GM18526 (cell line): ENCODE measurements around the gene NOXO1.

ENCODE experiments used
- POLR2A ChIP-seq: IDR thresholded peaks from 3 replicates; pipeline ENCODE4 v1.6.1; 2011; ENCODE audit not compliant: insufficient read length; ENCODE audit errors: extremely low read depth

NOXO1 gene

GRCh38 chr16:1979271-1980029 lies 1.8 kb downstream of the NOXO1 start:
- TF ChIP-seq POLR2A: no peak

DNA sequence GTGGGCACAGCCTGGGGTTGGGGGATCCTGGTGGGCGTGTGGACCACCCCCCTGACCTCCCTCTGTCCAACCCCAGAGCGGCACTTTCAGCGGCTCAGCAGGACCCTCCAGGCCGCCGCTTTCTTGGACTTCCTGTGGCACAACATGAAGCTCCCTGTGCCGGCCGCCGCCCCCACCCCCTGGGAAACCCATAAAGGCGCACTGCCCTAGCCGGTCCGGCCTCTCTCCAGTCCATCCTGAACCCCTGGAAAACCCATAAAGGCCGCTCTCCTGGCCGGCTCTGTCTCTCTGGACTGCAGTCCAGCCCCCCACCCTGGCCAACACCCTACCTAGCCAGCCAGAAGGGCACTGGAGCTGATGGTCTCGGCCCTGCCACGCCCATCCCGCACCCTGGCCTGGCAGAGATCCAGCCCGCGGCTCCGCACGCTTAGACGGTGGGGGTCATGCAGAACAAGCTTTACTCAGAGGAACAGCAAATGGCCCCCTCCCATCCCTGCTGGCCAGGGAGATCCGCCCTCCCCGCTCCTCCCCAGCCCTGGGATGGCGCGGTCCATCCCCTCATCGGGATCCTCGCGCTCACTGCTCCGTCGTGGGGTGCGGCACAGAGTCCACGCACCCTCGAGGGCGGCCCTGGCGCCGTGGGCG lies 2.7 kb downstream of the NOXO1 start:
- no peak for TF ChIP-seq POLR2A

GRCh38 chr16:1977875-1978268 lies 3.4 kb downstream of the NOXO1 start:
- TF ChIP-seq POLR2A: no peak

DNA sequence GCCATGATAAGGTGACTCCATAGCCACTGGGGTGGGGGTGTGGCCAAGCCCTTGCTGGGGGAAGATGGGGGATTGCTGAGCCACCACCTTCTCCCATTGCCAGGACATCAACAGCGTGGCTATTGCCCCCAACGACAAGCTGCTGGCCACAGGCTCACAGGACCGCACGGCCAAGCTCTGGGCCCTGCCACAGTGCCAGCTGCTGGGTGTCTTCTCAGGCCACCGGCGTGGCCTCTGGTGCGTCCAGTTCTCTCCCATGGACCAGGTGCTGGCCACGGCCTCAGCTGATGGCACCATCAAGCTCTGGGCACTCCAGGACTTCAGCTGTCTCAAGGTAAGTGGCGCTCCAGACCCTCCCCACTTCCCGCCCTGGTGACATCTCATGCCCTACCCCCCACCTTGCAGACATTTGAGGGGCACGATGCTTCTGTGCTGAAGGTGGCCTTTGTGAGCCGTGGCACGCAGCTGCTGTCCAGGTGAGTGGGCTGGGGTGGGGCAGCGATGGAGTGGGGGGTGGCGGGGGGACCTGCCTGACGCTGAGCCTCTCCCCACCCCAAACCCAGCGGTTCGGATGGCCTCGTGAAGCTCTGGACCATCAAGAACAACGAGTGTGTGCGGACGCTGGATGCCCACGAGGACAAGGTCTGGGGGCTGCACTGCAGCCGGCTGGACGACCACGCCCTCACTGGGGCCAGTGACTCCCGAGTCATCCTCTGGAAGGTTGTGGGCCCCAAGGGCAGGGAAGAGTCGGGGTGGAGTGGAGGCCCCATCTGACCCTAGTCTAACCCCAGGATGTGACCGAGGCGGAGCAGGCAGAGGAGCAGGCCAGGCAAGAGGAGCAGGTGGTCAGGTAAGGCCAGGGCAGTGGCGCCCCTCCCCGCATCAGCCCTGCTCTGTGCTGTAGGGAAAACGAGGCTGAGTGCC lies 4.1 kb downstream of the NOXO1 start:
- TF ChIP-seq POLR2A: no peak

GRCh38 chr16:1976216-1976520 lies 5.1 kb downstream of the NOXO1 start:
- no peak for TF ChIP-seq POLR2A

GRCh38 chr16:1975432-1976215 lies 5.6 kb downstream of the NOXO1 start:
- TF ChIP-seq POLR2A: no peak

GRCh38 chr16:1974157-1975070 lies 6.9 kb downstream of the NOXO1 start:
- TF ChIP-seq POLR2A: no peak

- TF ChIP-seq POLR2A: no peak
These were observed 7.7 kb downstream of the NOXO1 start for GRCh38 chr16:1973461-1974156.

DNA sequence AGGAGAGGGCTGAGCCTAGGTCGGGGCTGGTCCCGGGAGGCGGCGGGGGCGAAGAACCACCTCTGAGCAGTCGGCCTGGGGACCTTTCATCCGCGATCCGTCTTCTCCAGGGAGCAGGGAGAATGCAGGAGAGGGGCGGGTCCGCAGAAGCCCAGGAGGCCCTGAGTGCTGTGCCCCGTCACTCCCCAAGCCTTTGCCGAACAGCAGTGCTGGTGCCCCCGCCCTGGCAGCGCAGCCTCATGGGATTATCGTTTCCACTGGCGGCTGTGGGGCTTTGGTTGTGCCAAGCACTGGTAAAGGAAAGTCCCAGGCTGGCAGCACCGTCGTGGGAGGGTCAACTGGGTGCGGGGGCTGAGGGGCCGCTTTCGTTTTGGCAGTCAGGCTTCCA lies 8.8 kb downstream of the NOXO1 start:
- TF ChIP-seq POLR2A: no peak

DNA sequence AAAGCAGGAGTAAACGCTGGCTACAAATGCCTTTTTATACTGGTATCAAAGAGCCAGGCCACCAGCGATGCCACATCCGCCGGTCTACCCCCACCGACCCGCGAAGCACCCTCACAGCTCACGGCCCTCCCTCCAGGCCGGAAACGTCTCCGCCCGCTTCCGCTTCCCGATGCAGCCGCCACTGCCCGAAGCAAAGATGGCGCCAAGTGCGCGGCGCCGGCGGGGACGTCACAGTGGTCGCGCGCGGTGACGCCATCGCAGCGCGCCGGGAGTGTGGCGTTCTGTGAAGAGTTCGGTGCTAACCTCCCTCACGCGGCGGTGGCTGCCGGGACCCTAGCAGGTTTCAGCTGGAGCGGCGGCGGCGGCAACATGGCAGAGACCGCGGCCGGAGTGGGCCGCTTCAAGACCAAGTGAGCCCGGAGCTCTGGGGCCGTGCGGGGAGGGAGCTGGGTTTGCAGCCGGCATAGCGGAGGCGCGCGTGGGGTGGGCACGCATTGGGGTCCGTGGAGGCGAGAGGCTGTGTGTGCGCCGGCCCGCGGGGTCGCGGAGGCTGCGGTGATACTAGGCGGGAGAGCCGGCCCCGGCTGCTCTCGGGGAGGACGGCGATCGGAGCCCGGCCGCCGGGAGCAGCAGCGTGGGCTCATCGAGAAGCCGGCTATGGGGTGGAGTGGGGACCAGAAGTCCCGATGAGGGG lies 9.3 kb downstream of the NOXO1 start, which contains the start of gene TBL3:
TSS of gene TBL3 (plus strand) at position 258 of the 694 bp plus-strand sequence. CDS start at position 370, 112 bp downstream.
- peak; percentile 95 for TF ChIP-seq POLR2A

DNA sequence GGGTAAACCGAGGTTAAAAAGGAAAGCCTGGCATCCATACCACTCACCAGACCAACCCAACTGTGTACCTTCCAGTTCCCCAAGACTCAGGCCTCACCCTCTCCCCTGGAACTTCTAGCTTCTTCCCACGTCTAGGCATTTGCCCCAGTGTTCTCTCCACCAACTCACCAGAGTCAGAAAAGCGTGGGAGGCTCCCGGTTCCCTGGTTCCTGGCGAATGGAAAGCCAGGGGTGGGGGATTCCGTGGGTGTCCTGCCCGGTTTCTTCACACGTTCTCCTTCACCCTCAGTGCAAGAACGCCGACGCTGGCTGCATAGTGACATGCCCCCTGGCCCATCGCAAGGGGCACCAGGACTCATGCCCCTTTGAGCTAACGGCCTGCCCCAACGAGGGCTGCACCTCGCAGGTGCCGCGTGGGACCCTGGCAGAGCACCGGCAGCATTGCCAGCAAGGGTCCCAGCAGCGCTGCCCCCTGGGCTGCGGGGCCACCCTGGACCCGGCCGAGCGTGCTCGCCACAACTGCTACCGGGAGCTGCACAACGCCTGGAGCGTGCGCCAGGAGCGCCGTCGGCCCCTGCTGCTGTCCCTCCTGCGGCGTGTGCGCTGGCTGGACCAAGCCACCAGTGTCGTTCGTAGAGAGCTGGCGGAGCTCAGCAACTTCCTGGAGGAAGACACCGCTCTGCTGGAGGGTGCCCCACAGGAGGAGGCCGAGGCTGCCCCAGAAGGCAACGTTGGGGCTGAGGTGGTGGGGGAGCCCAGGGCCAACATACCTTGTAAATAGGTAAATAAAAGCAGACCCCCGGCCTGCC lies 12.9 kb downstream of the NOXO1 start:
- TF ChIP-seq POLR2A: no peak

DNA sequence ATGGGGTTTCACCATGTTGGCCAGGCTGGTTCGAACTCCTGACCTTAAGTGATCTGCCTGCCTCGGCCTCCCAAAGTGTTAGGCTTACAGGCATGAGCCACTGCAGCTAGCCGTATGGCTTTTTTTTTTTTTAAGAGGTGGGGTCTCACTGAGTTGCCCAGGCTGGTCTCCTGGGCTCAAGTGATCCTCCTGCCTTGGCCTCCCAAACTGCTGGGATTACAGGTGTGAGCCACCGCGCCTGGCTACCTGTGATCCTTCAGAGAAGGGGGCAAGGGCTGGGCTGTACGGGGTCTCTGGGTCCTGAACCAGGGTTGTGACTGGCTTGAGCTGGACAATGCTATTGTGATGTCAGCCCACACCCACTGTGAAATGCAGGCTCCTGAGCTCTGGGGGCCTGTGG lies 14.8 kb downstream of the NOXO1 start, which contains the start of gene RNF151:
TSS of gene RNF151 (plus strand) at position 397 of the 400 bp plus-strand sequence. CDS start 26 bp downstream, outside the sequence.
- TF ChIP-seq POLR2A: no peak
